Esophagus mucosa (tissue), 1 donor: ENCODE results near the gene CCR5AS.
"Not testable (repeated sequence)": the region's sequence is repeated elsewhere in the genome, so short reads cannot be mapped to it uniquely, and the experiment has no call there.

Source experiments
- ATAC-seq: fragments of 200-7000 bp; cut with Tn5 transposase; one replicate; pipeline ENCODE4 v1.9.1; 2020
- donor health status: DM: yes; HTN: yes; CAD: no.

CCR5AS gene

GRCh38 chr3:46427916-46428833 is 21.3 kb upstream of the CCR5AS start:
- ATAC-seq = no peak

- not testable (repeated sequence) for ATAC-seq
These were observed 20.5 kb upstream of the CCR5AS start for GRCh38 chr3:46427404-46427803.

GRCh38 chr3:46426476-46426875 is 19.6 kb upstream of the CCR5AS start:
- not testable (repeated sequence) for ATAC-seq

- ATAC-seq = peak; percentile 67
These were observed 16.7 kb upstream of the CCR5AS start for GRCh38 chr3:46423588-46423987.

- peak; percentile 94 for ATAC-seq
These were observed 15.8 kb upstream of the CCR5AS start for GRCh38 chr3:46422617-46423016.

- no peak for ATAC-seq
These were observed 14.1 kb upstream of the CCR5AS start for GRCh38 chr3:46420931-46421330.

- no peak for ATAC-seq
These were observed 12.9 kb upstream of the CCR5AS start for GRCh38 chr3:46419816-46420215.

- ATAC-seq = peak; percentile 37
These were observed 11.2 kb upstream of the CCR5AS start for GRCh38 chr3:46417841-46418611.

- ATAC-seq = no peak
These were observed 10.1 kb upstream of the CCR5AS start for GRCh38 chr3:46416811-46417510.

- ATAC-seq = no peak
These were observed 9.4 kb upstream of the CCR5AS start for GRCh38 chr3:46416125-46416810.

GRCh38 chr3:46414739-46415138 is 7.9 kb upstream of the CCR5AS start:
- ATAC-seq = no peak

- no peak for ATAC-seq
These were observed 7.1 kb upstream of the CCR5AS start for GRCh38 chr3:46413951-46414350.

- no peak for ATAC-seq
These were observed 6.0 kb upstream of the CCR5AS start for GRCh38 chr3:46412786-46413298.

- ATAC-seq = no peak
These were observed 4.4 kb upstream of the CCR5AS start for GRCh38 chr3:46411271-46411670.

- no peak for ATAC-seq
These were observed 3.8 kb upstream of the CCR5AS start for GRCh38 chr3:46410669-46411068.

- no peak for ATAC-seq
These were observed 3.0 kb upstream of the CCR5AS start for GRCh38 chr3:46409739-46410489.

GRCh38 chr3:46408853-46409252 is 2.0 kb upstream of the CCR5AS start:
- ATAC-seq = no peak

GRCh38 chr3:46407970-46408369 is 1.1 kb upstream of the CCR5AS start:
- no peak for ATAC-seq

GRCh38 chr3:46406443-46406787 is 451 bp downstream of the CCR5AS start:
- ATAC-seq = no peak

- no peak for ATAC-seq
These were observed 1.4 kb downstream of the CCR5AS start for GRCh38 chr3:46405301-46406019.

- ATAC-seq = not testable (repeated sequence)
These were observed 4.0 kb downstream of the CCR5AS start for GRCh38 chr3:46402902-46403301.
